ENCODE results near the gene UPK3BL1.
"Not testable (repeated sequence)": the region's sequence is repeated elsewhere in the genome, so short reads cannot be mapped to it uniquely, and the experiment has no call there.

DNA sequence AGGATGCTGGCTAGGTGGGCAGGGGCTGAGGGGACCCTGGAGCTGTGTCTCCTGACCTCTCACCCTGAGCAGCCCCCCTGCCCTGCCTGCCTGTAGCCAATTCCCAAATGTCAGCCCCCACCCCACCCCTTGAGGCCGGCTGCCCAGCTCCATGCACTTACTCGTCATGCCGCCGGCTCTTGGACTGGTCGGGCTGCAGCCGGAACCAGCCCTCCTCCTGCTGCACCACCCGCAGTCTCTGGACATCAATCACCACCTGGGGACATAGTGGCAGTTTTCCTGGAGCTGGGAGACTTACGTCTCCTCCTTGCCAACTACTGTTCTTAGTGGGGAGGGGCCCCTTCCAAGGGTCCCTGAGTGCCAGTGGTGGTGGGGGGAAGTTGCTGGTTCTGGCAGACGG is 42.9 kb downstream of the UPK3BL1 start:
- not testable (repeated sequence) for TF ChIP-seq FOXK2 (IDR thresholded peaks at IDR 0.05); SUZ12 (IDR thresholded peaks at IDR 0.05); ARNT (IDR thresholded peaks at IDR 0.05); SP1 (IDR thresholded peaks at IDR 0.05); FOXM1 (IDR thresholded peaks at IDR 0.05; ENCODE audit: borderline replicate concordance); ZNF384 (IDR thresholded peaks at IDR 0.05); ELF4 (IDR thresholded peaks at IDR 0.05)

Measured in HEK293T (cell line).